SK-N-SH (cell line): ENCODE results near the gene FCMR. TPM values are rescaled to one million over a fixed set of nuclear protein-coding genes. Genes with fewer than 3 reads are reported as not detected.

Source experiments
- CTCF ChIA-PET: fragments of 300-600, 350-600 bp; formaldehyde crosslinking; extraction: SDS; loops from one replicate; lab custom pipeline; 2021; lab: Yijun Ruan, JAX
- POLR2A ChIA-PET: fragments of 350-600 bp; sonication (Branson Sonifier 250); formaldehyde crosslinking; extraction: SDS; loops from one replicate; lab custom pipeline; 2020; ENCODE audit warnings: antibody characterized with exemption, inconsistent platforms; lab: Yijun Ruan, JAX
- DNase-seq: peaks from one replicate; pipeline ENCODE4 v3.0.0; 2012
- H2AFZ ChIP-seq: fragments of 200-600 bp; sonication (generic); 2 replicates; pipeline ENCODE4 v1.8.1; 2016; ENCODE audit warnings: antibody characterized with exemption, mild to moderate bottlenecking, low read depth
- H3F3A ChIP-seq: fragments of 200-600 bp; sonication (generic); replicated peaks from 2 replicates; pipeline ENCODE3; 2016; ENCODE audit warnings: antibody characterized with exemption, mild to moderate bottlenecking; ENCODE audit not compliant: insufficient read depth
- H3K27ac ChIP-seq, 2 experiments: fragments of 200-500 bp in 1 of 2; fragments of 200-600 bp in 1 of 2; sonication (Bioruptor generic) in 1 of 2; sonication (generic), shearing (Covaris generic) in 1 of 2; 2 replicates each; pipeline versions ENCODE4 v1.5.1 to v1.6.1; 2014 to 2016; ENCODE audit warnings: low read depth in 2 of 2, inconsistent platforms in 1 of 2, low read length in 1 of 2, mild to moderate bottlenecking in 1 of 2, mixed read lengths in 1 of 2
- H3K27me3 ChIP-seq: fragments of 200-600 bp; sonication (generic), shearing (Covaris generic); 2 replicates; pipeline ENCODE4 v1.6.1; 2016; ENCODE audit warnings: mixed run types; ENCODE audit not compliant: insufficient read depth
- H3K36me3 ChIP-seq, 2 experiments: fragments of 200-500 bp in 1 of 2; fragments of 200-600 bp in 1 of 2; sonication (Bioruptor generic) in 1 of 2; sonication (generic) in 1 of 2; replicated peaks in 1 of 2; 2 replicates each; pipeline versions ENCODE3 to v1.5.1; 2014 to 2016; ENCODE audit warnings: low read length in 1 of 2, mild to moderate bottlenecking in 1 of 2; ENCODE audit not compliant: insufficient read depth in 2 of 2, control insufficient read depth in 1 of 2
- H3K4me1 ChIP-seq, 2 experiments: fragments of 200-500 bp in 1 of 2; fragments of 200-600 bp in 1 of 2; sonication (Bioruptor generic) in 1 of 2; sonication (generic), shearing (Covaris generic) in 1 of 2; 2 replicates each; pipeline versions ENCODE4 v1.5.1 to v1.6.1; 2014 to 2016; ENCODE audit warnings: low read depth in 1 of 2, low read length in 1 of 2, mixed run types in 1 of 2; ENCODE audit not compliant: insufficient read depth in 2 of 2, control insufficient read depth in 1 of 2
- H3K4me2 ChIP-seq: fragments of 200-600 bp; sonication (generic), shearing (Covaris generic); 2 replicates; pipeline ENCODE4 v1.6.1; 2017; ENCODE audit warnings: mixed run types
- H3K4me3 ChIP-seq, 2 experiments: fragments of 200-500 bp in 1 of 2; fragments of 200-600 bp in 1 of 2; sonication (Bioruptor generic) in 1 of 2; sonication (generic), shearing (Covaris generic) in 1 of 2; 2 replicates each; pipeline versions ENCODE4 v1.5.1 to v1.8.1; 2014 to 2016; ENCODE audit warnings: low read depth in 2 of 2, inconsistent platforms in 1 of 2, low read length in 1 of 2, mild to moderate bottlenecking in 1 of 2, mixed read lengths in 1 of 2, moderate library complexity in 1 of 2
- H3K79me2 ChIP-seq: fragments of 200-600 bp; sonication (generic); 2 replicates; pipeline ENCODE4 v1.8.1; 2017; ENCODE audit warnings: mild to moderate bottlenecking; ENCODE audit not compliant: insufficient read depth
- H3K9ac ChIP-seq: fragments of 200-600 bp; sonication (generic); 2 replicates; pipeline ENCODE4 v1.6.1; 2017; ENCODE audit warnings: mixed run types
- H3K9me2 ChIP-seq: fragments of 200-600 bp; sonication (generic); 2 replicates; pipeline ENCODE4 v1.6.1; 2017; ENCODE audit warnings: mixed run types
- H3K9me3 ChIP-seq: fragments of 200-600 bp; sonication (generic); 2 replicates; pipeline ENCODE4 v1.6.1; 2017; ENCODE audit warnings: mixed run types, mild to moderate bottlenecking, moderate library complexity
- H4K20me1 ChIP-seq: fragments of 200-600 bp; sonication (generic); 2 replicates; pipeline ENCODE4 v1.6.1; 2017; ENCODE audit warnings: mild to moderate bottlenecking, mixed run types; ENCODE audit not compliant: insufficient read depth
- CHD2 ChIP-seq: fragments of 150-350 bp; IDR thresholded peaks from 2 replicates; pipeline ENCODE4 v1.6.1; 2018; ENCODE audit warnings: low read length; ENCODE audit not compliant: partially characterized antibody
- CTCF ChIP-seq: fragments of 200-600 bp; sonication (generic); IDR thresholded peaks from 2 replicates; pipeline ENCODE4 v1.6.1; 2017; ENCODE audit warnings: antibody characterized with exemption, mild to moderate bottlenecking, moderate library complexity
- EP300 ChIP-seq, 2 experiments: IDR thresholded peaks; 2 replicates each; pipeline versions ENCODE4 v1.4.0 to v1.6.1; 2012; ENCODE audit warnings: borderline replicate concordance in 1 of 2, low read depth in 1 of 2, low read length in 1 of 2
- FOXJ3 ChIP-seq: sonication (generic); formaldehyde crosslinking; IDR thresholded peaks from 2 replicates; pipeline ENCODE4 v1.5.1; 2020; ENCODE audit warnings: mild to moderate bottlenecking, missing genetic modification reagents
- FOXM1 ChIP-seq: IDR thresholded peaks from 2 replicates; pipeline ENCODE4 v1.4.0; 2012; ENCODE audit warnings: low read depth, mild to moderate bottlenecking
- GABPA ChIP-seq: IDR thresholded peaks from 2 replicates; pipeline ENCODE4 v1.4.0; 2012; ENCODE audit warnings: low read depth, mild to moderate bottlenecking
- IRF3 ChIP-seq: fragments of 150-350 bp; IDR thresholded peaks from 2 replicates; pipeline ENCODE4 v1.6.1; 2016; ENCODE audit warnings: mild to moderate bottlenecking, low read depth, low read length
- RAD21 ChIP-seq: IDR thresholded peaks from 2 replicates; pipeline ENCODE4 v1.6.1; 2012; ENCODE audit warnings: mild to moderate bottlenecking, low read length
- SIN3A ChIP-seq: IDR thresholded peaks from 2 replicates; pipeline ENCODE4 v1.6.1; 2012; ENCODE audit warnings: low read depth, mild to moderate bottlenecking, low read length, moderate library complexity, borderline replicate concordance
- SMC3 ChIP-seq: IDR thresholded peaks from 2 replicates; pipeline ENCODE4 v1.6.1; 2012; ENCODE audit warnings: low read depth, low read length, improper control_type of control experiment
- TAF1 ChIP-seq: IDR thresholded peaks from 2 replicates; pipeline ENCODE4 v1.6.1; 2012; ENCODE audit warnings: low read depth, mild to moderate bottlenecking, low read length, moderate library complexity, borderline replicate concordance
- TEAD4 ChIP-seq: IDR thresholded peaks from 2 replicates; pipeline ENCODE4 v1.4.0; 2012; ENCODE audit warnings: mild to moderate bottlenecking, borderline replicate concordance; ENCODE audit not compliant: insufficient read depth
- YY1 ChIP-seq: IDR thresholded peaks from 2 replicates; pipeline ENCODE4 v1.4.0; 2012; ENCODE audit warnings: low read depth, mild to moderate bottlenecking
- WGBS: methylation state at CpG from one replicate; pipeline ENCODE4 v1.1.6; 2017; ENCODE audit warnings: low lambda C conversion rate; 5-methylcytosine and 5-hydroxymethylcytosine counted together
- polyA plus RNA-seq, 3 experiments: library from polyadenylated mRNA; depleted of rRNA; stranded (reverse); fragments of >200 nt; gene quantifications; 2 replicates each; pipeline ENCODE4 v1.2.3, GENCODE V29; 2012
- TF ChIP-seq, protein P1 (sequence below): IDR thresholded peaks from 2 replicates; pipeline ENCODE4 v1.6.1; 2012; ENCODE audit warnings: mild to moderate bottlenecking, low read depth, low read length, moderate library complexity

FCMR gene
- polyA plus RNA-seq, 1 of the 3 experiments (the other 2 are of a cell fraction) = 0.15 TPM

DNA sequence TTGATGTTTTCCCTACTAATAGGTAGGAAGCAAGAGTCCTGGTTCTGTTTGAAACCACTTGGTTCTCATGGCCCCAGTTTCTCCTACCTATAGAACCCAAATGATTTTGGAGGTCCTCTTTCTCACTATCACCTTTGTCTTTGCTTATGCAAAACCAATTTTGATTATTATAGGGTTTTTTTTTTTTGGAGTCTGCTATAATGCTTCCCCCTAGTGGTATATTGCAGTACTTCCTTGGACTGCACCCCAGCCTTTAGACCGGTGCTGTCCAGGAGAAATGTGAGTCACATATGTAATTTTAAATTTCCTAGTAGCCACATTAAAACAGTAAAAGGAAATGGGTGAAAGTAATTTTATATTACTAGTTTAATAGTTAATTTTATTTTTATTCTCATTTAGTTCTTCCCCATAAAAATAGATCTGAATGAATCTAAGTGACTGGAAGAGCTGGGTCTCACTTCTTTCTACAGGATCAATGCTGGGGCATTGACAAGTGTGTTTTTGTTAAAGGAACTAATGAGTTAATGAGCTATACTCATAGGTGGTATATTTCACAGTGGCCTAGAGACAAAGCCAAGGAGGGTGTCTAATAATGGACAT lies 10.6 kb downstream of the FCMR start:
- DNase-seq = peak; percentile 77
- POLR2A ChIA-PET = no interaction called here
- no peak overlapping the region for H3K4me2 ChIP-seq
- H3K4me1 ChIP-seq = peaks cover 0 to 10% of the 10 kb centered on the region in 2 experiments; a peak in 1 of 4 replicates
- H3K9ac ChIP-seq = no peak overlapping the region
- H3K27me3 ChIP-seq = peaks cover 36% of the 10 kb centered on the region
- CTCF ChIA-PET = interaction anchor here (0.7 to 9.4 kb wide), 50 partner anchors 9 to 431 kb away, joined by 3 to 380 read pairs (median 8); partner anchors contain the start of genes DYRK3, FCMR, IL20 and IL24
- no peaks in the 10 kb centered on the region for H3F3A ChIP-seq
- H3K36me3 ChIP-seq = no peaks in the 10 kb centered on the region
- no peaks in the 10 kb centered on the region for H4K20me1 ChIP-seq
- H3K9me2 ChIP-seq = no peaks in the 10 kb centered on the region
- 0% methylated on average over 1 of the region's 1 CpG for WGBS
- H3K27ac ChIP-seq = no peak overlapping the region
- H3K9me3 ChIP-seq = no peaks in the 10 kb centered on the region
- H2AFZ ChIP-seq = no peak overlapping the region
- no peak for TF ChIP-seq TEAD4
- TF ChIP-seq, protein P1, sequence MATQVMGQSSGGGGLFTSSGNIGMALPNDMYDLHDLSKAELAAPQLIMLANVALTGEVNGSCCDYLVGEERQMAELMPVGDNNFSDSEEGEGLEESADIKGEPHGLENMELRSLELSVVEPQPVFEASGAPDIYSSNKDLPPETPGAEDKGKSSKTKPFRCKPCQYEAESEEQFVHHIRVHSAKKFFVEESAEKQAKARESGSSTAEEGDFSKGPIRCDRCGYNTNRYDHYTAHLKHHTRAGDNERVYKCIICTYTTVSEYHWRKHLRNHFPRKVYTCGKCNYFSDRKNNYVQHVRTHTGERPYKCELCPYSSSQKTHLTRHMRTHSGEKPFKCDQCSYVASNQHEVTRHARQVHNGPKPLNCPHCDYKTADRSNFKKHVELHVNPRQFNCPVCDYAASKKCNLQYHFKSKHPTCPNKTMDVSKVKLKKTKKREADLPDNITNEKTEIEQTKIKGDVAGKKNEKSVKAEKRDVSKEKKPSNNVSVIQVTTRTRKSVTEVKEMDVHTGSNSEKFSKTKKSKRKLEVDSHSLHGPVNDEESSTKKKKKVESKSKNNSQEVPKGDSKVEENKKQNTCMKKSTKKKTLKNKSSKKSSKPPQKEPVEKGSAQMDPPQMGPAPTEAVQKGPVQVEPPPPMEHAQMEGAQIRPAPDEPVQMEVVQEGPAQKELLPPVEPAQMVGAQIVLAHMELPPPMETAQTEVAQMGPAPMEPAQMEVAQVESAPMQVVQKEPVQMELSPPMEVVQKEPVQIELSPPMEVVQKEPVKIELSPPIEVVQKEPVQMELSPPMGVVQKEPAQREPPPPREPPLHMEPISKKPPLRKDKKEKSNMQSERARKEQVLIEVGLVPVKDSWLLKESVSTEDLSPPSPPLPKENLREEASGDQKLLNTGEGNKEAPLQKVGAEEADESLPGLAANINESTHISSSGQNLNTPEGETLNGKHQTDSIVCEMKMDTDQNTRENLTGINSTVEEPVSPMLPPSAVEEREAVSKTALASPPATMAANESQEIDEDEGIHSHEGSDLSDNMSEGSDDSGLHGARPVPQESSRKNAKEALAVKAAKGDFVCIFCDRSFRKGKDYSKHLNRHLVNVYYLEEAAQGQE = peak; percentile 74; the same call in 1 of the 2 replicates
- TF ChIP-seq CTCF = peak; percentile 91
- TF ChIP-seq SIN3A = no peak
- TF ChIP-seq SMC3 = peak; percentile 51
- TF ChIP-seq YY1 = no peak
- no peak for TF ChIP-seq FOXJ3 (CRISPR knock-in tag)
- TF ChIP-seq TAF1 = no peak
- peak; percentile 76 for TF ChIP-seq RAD21
- no peak for TF ChIP-seq IRF3
- no peak for TF ChIP-seq EP300 (IDR thresholded peaks at IDR 0.05; ENCODE audit: borderline replicate concordance in 1 of 2, low read depth in 1 of 2, low read length in 1 of 2)
- no peak for TF ChIP-seq CHD2
- no peak for TF ChIP-seq FOXM1
- TF ChIP-seq GABPA = no peak
- TF ChIP-seq, all 33 proteins: peak for 4
- H3K4me3 ChIP-seq = no peak overlapping the region
- H3K79me2 ChIP-seq = no peaks in the 10 kb centered on the region
